Endothelial cell of umbilical vein (primary cell): ENCODE results near the gene ITPR1.

ENCODE experiments used
- POLR2AphosphoS5 ChIP-seq: IDR thresholded peaks from 2 replicates; pipeline ENCODE4 v1.6.1; 2012; ENCODE audit warnings: low read depth, mild to moderate bottlenecking, control low read depth, low read length, moderate library complexity; ENCODE audit not compliant: insufficient read depth
- TF ChIP-seq, protein P1 (sequence below), 2 donors: IDR thresholded peaks; 1 replicate in 1 of 2; 2 replicates in 1 of 2; pipeline ENCODE4 v1.5.1; 2011; ENCODE audit warnings: low read length in 2 of 2, mild to moderate bottlenecking in 2 of 2, moderate library complexity in 2 of 2, control low read depth in 1 of 2, inconsistent platforms in 1 of 2, low read depth in 1 of 2; ENCODE audit not compliant: insufficient read depth in 1 of 2; ENCODE audit errors: extremely low read depth in 1 of 2

DNA sequence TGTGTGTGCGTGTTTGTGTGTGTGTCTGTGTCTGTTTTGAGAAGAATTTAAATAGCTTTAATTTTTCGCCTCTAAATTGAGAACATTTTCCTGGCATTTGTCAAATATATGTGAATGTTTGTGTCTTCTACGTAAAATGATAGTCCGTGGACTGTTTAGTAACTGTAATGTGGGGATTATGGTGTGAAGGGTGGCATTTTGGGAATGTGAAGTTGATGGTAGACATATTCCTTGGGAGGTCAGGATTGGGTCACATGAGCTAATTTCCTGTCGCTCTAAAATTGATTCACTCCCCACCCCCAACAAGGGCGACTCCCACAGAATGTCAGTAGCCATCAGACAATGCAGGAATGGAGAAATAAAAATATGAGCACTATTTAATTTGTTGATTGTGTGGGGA is 107.3 kb downstream of the ITPR1 start:
- TF ChIP-seq, protein P1, sequence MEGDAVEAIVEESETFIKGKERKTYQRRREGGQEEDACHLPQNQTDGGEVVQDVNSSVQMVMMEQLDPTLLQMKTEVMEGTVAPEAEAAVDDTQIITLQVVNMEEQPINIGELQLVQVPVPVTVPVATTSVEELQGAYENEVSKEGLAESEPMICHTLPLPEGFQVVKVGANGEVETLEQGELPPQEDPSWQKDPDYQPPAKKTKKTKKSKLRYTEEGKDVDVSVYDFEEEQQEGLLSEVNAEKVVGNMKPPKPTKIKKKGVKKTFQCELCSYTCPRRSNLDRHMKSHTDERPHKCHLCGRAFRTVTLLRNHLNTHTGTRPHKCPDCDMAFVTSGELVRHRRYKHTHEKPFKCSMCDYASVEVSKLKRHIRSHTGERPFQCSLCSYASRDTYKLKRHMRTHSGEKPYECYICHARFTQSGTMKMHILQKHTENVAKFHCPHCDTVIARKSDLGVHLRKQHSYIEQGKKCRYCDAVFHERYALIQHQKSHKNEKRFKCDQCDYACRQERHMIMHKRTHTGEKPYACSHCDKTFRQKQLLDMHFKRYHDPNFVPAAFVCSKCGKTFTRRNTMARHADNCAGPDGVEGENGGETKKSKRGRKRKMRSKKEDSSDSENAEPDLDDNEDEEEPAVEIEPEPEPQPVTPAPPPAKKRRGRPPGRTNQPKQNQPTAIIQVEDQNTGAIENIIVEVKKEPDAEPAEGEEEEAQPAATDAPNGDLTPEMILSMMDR (IDR thresholded peaks at IDR 0.05; ENCODE audit: extremely low read depth in 1 of 2, insufficient read depth in 1 of 2, low read depth in 1 of 2, low read length in 2 of 2), result no peak
- no peak for TF ChIP-seq POLR2AphosphoS5
